ENCODE measurements around the gene ADGRV1. TPM values are rescaled to one million over a fixed set of nuclear protein-coding genes. Genes with fewer than 3 reads are reported as not detected.

Gene ADGRV1
- polyA plus RNA-seq, 1 of the 3 experiments (the other 2 are of a cell fraction), result 0.23 TPM

DNA sequence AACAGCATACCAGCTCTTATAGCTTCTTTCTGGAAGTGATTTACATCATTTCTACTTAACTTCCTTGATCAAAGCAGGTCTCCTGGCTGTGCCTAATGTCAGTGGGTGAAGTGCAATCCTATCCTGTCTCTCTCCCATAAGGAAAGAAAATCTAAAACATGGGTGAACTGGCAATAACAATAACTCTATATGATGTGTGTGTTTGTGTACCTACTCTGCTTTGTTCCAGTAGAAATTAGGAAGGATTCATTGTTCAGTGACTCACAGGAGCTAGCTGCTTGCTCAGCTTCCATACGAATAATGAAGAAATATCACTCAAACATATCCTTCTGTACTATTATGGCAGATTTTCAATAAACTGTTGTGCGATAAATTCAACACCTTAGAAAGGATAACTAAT is 123.7 kb downstream of the ADGRV1 start:
- Histone ChIP-seq H3K9me3 (no peaks in the 10 kb centered on the region), H4K20me1 (ENCODE audit: insufficient read depth) (no peaks in the 10 kb centered on the region), H3K9ac (no peak overlapping the region), H3K27ac (ENCODE audit: low read depth in 2 of 2, low read length in 1 of 2) (no peak overlapping the region), H3K36me3 (replicated peaks in 1 of 2; ENCODE audit: control insufficient read depth in 1 of 2, insufficient read depth in 2 of 2, low read length in 1 of 2) (no peaks in the 10 kb centered on the region), H3K79me2 (ENCODE audit: insufficient read depth) (no peaks in the 10 kb centered on the region), H3K27me3 (ENCODE audit: insufficient read depth) (no peaks in the 10 kb centered on the region), H3K4me1 (ENCODE audit: control insufficient read depth in 1 of 2, insufficient read depth in 2 of 2, low read depth in 1 of 2, low read length in 1 of 2) (no peaks in the 10 kb centered on the region), H3F3A (replicated peaks; ENCODE audit: insufficient read depth) (no peaks in the 10 kb centered on the region), H2AFZ (ENCODE audit: low read depth) (no peak overlapping the region), H3K4me2 (no peak overlapping the region), H3K9me2 (no peaks in the 10 kb centered on the region), H3K4me3 (ENCODE audit: low read depth in 2 of 2, low read length in 1 of 2) (no peak overlapping the region)
- no peak for TF ChIP-seq PBX3 (IDR thresholded peaks at IDR 0.05)
- ChIA-PET CTCF (no interaction called here), POLR2A (no interaction called here)
- WGBS (ENCODE audit: low lambda C conversion rate), result 71% methylated on average over 2 of the region's 2 CpGs
- DNase-seq, result no peak

DNA sequence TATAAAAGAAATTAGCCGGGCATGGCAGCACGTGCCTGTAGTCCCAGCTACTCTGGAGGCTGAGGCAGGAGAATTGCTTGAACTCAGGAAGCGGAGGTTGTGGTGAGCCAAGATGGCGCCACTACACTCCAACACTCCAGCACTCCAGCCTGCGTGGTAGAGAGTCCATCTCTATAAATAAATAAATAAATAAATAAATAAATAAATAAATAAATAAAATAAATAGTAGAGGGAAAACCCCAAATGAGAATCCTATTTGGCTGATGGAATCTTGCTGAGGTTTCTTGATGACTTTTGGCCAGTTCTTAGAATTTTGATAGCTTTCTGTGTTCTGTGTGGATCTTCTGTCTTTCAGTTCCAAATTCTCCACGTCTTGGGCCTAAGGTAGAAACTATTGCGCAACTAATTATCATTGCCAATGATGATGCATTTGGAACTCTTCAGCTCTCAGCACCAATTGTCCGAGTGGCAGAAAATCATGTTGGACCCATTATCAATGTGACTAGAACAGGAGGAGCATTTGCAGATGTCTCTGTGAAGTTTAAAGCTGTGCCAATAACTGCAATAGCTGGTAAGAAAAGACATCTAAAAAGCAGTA is 126.9 kb downstream of the ADGRV1 start:
- CTCF ChIA-PET, result no interaction called here
- WGBS (ENCODE audit: low lambda C conversion rate), result 71% methylated on average over 8 of the region's 8 CpGs
- POLR2A ChIA-PET, result no interaction called here
- H3K27me3 ChIP-seq (ENCODE audit: insufficient read depth), result no peaks in the 10 kb centered on the region
- TF ChIP-seq YY1 (IDR thresholded peaks at IDR 0.05; ENCODE audit: low read depth) (no peak), EP300 (IDR thresholded peaks at IDR 0.05; ENCODE audit: borderline replicate concordance in 1 of 2, low read depth in 1 of 2, low read length in 1 of 2) (no peak), GATA2 (CRISPR knock-in tag; IDR thresholded peaks at IDR 0.05) (no peak), NRF1 (IDR thresholded peaks at IDR 0.05; ENCODE audit: low read depth, low read length) (no peak), MXI1 (IDR thresholded peaks at IDR 0.05; ENCODE audit: low read depth, low read length) (no peak), RFX5 (IDR thresholded peaks at IDR 0.05; ENCODE audit: low read length) (no peak), TEAD4 (IDR thresholded peaks at IDR 0.05; ENCODE audit: borderline replicate concordance, insufficient read depth) (no peak), ZBTB33 (IDR thresholded peaks at IDR 0.05; ENCODE audit: borderline replicate concordance, low read depth) (no peak), USF1 (IDR thresholded peaks at IDR 0.05; ENCODE audit: borderline replicate concordance, low read depth) (no peak), IRF3 (IDR thresholded peaks at IDR 0.05; ENCODE audit: low read depth, low read length) (no peak), ELF1 (IDR thresholded peaks at IDR 0.05) (no peak), RAD21 (IDR thresholded peaks at IDR 0.05; ENCODE audit: low read length) (no peak), GABPA (IDR thresholded peaks at IDR 0.05; ENCODE audit: low read depth) (no peak), FOXJ3 (CRISPR knock-in tag; IDR thresholded peaks at IDR 0.05) (no peak), FOXM1 (IDR thresholded peaks at IDR 0.05; ENCODE audit: low read depth) (no peak), SMC3 (IDR thresholded peaks at IDR 0.05; ENCODE audit: low read depth, low read length) (no peak), RXRA (IDR thresholded peaks at IDR 0.05; ENCODE audit: borderline replicate concordance, low read depth) (no peak), TAF1 (IDR thresholded peaks at IDR 0.05; ENCODE audit: borderline replicate concordance, low read depth, low read length) (no peak)
- TF ChIP-seq, protein P1, sequence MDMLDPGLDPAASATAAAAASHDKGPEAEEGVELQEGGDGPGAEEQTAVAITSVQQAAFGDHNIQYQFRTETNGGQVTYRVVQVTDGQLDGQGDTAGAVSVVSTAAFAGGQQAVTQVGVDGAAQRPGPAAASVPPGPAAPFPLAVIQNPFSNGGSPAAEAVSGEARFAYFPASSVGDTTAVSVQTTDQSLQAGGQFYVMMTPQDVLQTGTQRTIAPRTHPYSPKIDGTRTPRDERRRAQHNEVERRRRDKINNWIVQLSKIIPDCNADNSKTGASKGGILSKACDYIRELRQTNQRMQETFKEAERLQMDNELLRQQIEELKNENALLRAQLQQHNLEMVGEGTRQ (IDR thresholded peaks at IDR 0.05; ENCODE audit: borderline replicate concordance, low read depth, low read length), result no peak
- TF ChIP-seq, protein P2, sequence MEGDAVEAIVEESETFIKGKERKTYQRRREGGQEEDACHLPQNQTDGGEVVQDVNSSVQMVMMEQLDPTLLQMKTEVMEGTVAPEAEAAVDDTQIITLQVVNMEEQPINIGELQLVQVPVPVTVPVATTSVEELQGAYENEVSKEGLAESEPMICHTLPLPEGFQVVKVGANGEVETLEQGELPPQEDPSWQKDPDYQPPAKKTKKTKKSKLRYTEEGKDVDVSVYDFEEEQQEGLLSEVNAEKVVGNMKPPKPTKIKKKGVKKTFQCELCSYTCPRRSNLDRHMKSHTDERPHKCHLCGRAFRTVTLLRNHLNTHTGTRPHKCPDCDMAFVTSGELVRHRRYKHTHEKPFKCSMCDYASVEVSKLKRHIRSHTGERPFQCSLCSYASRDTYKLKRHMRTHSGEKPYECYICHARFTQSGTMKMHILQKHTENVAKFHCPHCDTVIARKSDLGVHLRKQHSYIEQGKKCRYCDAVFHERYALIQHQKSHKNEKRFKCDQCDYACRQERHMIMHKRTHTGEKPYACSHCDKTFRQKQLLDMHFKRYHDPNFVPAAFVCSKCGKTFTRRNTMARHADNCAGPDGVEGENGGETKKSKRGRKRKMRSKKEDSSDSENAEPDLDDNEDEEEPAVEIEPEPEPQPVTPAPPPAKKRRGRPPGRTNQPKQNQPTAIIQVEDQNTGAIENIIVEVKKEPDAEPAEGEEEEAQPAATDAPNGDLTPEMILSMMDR (IDR thresholded peaks at IDR 0.05), result no peak
- H2AFZ ChIP-seq (ENCODE audit: low read depth), result no peak overlapping the region
- H3K4me2 ChIP-seq, result no peak overlapping the region
- no peak for DNase-seq
- no peak overlapping the region for H3K4me3 ChIP-seq (ENCODE audit: low read depth in 2 of 2, low read length in 1 of 2)
- H3K9me2 ChIP-seq, result no peaks in the 10 kb centered on the region
- H3K79me2 ChIP-seq (ENCODE audit: insufficient read depth), result no peaks in the 10 kb centered on the region
- no peak overlapping the region for H3K27ac ChIP-seq (ENCODE audit: low read depth in 2 of 2, low read length in 1 of 2)
- H3K36me3 ChIP-seq (replicated peaks in 1 of 2; ENCODE audit: control insufficient read depth in 1 of 2, insufficient read depth in 2 of 2, low read length in 1 of 2), result no peaks in the 10 kb centered on the region
- H3K4me1 ChIP-seq (ENCODE audit: control insufficient read depth in 1 of 2, insufficient read depth in 2 of 2, low read depth in 1 of 2, low read length in 1 of 2), result no peaks in the 10 kb centered on the region
- H3K9ac ChIP-seq, result no peak overlapping the region
- no peaks in the 10 kb centered on the region for H3F3A ChIP-seq (replicated peaks; ENCODE audit: insufficient read depth)
- H4K20me1 ChIP-seq (ENCODE audit: insufficient read depth), result no peaks in the 10 kb centered on the region
- no peaks in the 10 kb centered on the region for H3K9me3 ChIP-seq

All from SK-N-SH (cell line).